Panc1 (cell line): ENCODE results near the gene METTL24.

Experiments used
- CTCF ChIP-seq: fragments of 450-650 bp; IDR thresholded peaks from 2 replicates; pipeline ENCODE4 v1.5.1; 2017; ENCODE audit warnings: mild to moderate bottlenecking
- POLR2AphosphoS5 ChIP-seq: IDR thresholded peaks from 2 replicates; pipeline ENCODE4 v1.6.1; 2012; ENCODE audit warnings: mild to moderate bottlenecking, low read depth, low read length, moderate library complexity
- REST ChIP-seq, 2 experiments: IDR thresholded peaks; 2 replicates each; pipeline ENCODE4 v1.6.1; 2011 to 2012; ENCODE audit warnings: low read depth in 2 of 2, control low read depth in 1 of 2, low read length in 1 of 2, mild to moderate bottlenecking in 1 of 2, moderate library complexity in 1 of 2; ENCODE audit not compliant: insufficient read depth in 1 of 2
- SIN3A ChIP-seq: IDR thresholded peaks from 2 replicates; pipeline ENCODE4 v1.6.1; 2012; ENCODE audit warnings: low read depth, mild to moderate bottlenecking, low read length, moderate library complexity, borderline replicate concordance; ENCODE audit not compliant: insufficient read depth

GRCh38 chr6:110326609-110327008, 31.5 kb downstream of the METTL24 start:
- TF ChIP-seq CTCF (no peak), POLR2AphosphoS5 (no peak), SIN3A (no peak), REST (IDR thresholded peaks at IDR 0.05; ENCODE audit: insufficient read depth in 1 of 2, low read depth in 2 of 2, low read length in 1 of 2) (no peak)
